UCSD-AML1 (cell line): ENCODE results near the gene LPIN3.

Source experiments
- DNase-seq: peaks from one replicate; lab custom pipeline; 2025; ENCODE audit not compliant: unreplicated experiment; lab: John Stamatoyannopoulos, UW

Gene LPIN3

GRCh38 chr20:41318271-41318649 is 22.4 kb upstream of the LPIN3 start:
- no peak for DNase-seq

DNA sequence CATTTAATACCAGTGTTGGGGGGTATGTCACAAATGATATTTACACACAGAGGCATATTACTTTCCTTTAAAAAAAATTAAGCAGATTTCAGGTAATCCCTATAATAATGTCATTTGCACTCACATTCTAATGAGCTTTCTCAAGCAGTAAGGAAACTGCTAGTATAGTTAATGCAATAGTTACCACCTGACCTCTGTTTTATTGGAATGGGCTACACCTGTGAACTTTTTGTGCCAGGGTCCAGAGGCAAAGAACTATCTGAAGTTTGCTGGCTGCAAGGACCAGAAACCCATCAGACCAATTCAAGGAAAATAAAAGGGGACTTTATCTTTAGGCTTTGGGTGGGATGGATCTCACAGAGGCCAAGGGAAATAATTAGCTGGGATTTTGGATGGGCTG is 20.2 kb upstream of the LPIN3 start:
- DNase-seq, result no peak

- DNase-seq, result no peak
Measured at GRCh38 chr20:41320976-41321375, 19.6 kb upstream of the LPIN3 start.

DNA sequence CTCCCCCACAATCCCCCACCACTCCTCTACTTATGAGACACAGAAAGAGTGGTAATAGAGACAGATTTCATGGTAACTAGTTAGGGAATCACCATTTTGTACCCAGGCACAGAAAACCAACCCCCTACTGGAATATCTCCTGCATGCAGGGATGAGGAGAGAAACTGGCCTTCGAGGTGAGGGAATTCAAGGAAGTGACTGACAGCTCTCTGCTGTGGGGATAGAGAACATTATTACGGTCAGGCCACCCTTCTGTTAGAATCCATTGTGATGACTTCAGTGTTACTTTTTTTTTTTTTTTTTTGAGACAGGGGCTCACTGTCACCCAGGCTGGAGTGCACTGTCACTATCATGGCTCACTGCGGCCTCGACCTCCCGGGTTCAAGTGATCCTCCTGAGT is 13.4 kb upstream of the LPIN3 start:
- DNase-seq, result no peak

DNA sequence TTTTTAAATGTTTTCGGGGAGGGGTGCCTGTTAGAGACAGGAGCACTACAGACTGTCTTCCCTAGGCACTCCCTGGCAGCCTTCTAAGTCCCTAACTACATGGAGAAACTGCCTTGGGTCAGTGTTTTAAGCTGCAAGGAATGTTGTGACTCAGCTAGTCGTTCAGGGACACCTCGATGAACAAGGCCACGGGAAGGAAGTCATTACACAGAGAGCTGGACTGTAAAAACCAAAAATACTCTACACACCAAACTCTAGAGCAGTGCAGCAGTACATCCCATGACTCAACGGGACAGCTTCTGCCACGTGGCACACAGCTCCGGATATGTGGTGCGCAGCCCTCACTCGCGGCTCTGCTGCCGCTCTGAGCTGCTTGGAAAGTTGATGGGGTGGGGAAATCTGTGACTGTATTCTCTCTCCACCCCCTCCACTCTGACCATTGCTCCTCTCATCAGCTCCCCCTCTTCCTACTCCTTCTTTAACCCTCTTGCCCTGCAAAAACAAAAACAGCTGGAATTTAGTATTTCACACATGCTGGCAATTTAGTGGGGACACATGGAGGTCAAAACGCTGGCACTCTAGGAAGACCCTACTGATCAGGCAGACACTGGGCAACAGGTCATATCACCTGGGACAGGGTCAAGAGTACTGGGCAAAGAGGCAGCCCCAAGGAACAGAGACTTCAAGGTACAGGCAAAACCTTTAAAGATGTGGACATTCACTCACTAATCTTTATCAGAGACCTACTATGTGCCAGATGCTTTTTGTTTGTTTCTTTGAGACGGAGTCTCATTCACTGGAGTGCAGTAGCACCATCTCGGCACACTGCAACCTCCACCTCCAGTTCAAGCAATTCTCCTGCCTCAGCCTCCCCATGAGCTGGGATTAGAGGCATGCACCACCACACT is 10.9 kb upstream of the LPIN3 start:
- peak; percentile 84 for DNase-seq

- DNase-seq, result no peak
Measured at GRCh38 chr20:41330343-41330720, 10.3 kb upstream of the LPIN3 start.

DNA sequence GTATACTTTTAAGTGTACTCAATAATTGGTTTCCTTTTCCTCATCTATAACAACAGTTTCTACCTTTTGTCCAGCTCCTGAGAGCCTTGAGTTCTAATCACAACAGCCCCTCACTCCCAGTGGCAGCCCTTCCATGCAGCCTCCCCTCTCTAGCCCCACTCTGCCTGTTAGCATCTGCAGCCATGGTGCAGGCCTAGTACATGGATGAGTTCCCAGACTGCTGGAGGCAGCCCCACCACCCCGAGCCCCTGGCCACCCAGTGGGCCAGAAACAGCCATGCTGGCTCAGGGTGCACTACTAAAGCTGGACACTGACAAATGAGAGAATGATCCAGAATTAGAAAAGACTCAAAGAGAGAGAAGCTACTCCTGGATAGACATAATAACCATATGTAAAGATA is 9.7 kb upstream of the LPIN3 start:
- no peak for DNase-seq

DNA sequence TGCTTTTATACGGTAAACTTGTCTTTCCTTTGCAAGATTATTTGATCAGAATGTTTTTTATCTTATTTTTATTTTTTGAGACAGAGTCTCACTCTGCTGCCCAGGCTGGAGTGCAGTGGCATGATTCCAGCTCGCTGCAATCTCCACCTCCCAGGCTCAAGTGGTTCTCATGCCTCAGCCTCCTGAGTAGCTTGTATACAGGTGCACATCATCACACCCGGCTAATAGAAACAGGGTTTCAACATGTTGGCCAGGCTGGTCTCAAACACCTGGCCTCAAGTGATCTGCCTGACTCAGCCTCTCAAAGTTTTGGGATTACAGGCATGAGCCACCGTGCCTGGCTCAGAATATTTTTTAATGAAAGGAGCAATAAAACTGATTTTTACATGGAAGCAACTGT is 8.9 kb upstream of the LPIN3 start:
- no peak for DNase-seq

- no peak for DNase-seq
Measured at GRCh38 chr20:41334036-41334435, 6.6 kb upstream of the LPIN3 start.

GRCh38 chr20:41334443-41335421 is 5.9 kb upstream of the LPIN3 start:
- no peak for DNase-seq

DNA sequence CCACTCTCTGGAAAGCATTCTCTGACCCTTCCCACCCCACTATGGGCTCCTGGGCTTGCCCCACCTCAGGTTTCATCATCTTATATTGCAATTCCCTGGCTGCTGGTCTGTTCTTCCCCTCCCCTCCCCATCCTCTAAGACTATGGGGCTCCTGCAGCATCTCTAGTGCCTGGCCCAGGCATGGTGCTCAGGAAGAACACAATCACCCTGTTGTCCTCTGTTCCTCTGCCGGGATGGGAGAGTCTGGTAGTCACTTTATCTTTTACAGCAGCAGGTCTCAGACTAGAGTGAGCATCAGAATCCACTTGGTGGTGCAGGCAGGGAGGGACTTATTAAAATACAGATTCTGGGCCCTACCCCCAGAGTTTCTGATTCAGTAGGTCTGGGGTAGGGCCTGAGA is 5.0 kb upstream of the LPIN3 start:
- no peak for DNase-seq

GRCh38 chr20:41336711-41337492 is 3.7 kb upstream of the LPIN3 start:
- no peak for DNase-seq

GRCh38 chr20:41339957-41340326 is 679 bp upstream of the LPIN3 start:
- DNase-seq, result peak; percentile 77

GRCh38 chr20:41342474-41343464 is 2.1 kb downstream of the LPIN3 start:
- DNase-seq, result no peak

DNA sequence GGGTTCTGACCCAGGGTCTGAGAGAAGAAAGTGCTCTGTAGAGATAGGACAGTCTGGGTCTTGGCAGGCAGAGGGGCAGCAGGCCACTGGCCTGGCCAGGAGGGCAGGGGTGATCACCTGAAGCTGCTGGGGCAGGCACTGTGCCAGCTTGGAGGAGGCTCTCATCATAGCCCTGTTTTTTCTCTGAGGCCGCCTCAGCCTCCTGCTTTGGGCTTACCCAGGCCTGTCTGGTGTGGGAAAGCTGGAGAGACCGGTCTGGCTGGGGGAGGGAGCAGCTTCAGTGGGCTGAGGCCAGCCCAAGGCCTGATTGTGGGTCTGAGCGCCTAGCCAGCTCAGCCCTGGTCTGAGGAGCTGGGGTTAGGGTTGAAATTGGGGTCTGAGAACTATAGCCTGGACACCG is 3.9 kb downstream of the LPIN3 start:
- no peak for DNase-seq

DNA sequence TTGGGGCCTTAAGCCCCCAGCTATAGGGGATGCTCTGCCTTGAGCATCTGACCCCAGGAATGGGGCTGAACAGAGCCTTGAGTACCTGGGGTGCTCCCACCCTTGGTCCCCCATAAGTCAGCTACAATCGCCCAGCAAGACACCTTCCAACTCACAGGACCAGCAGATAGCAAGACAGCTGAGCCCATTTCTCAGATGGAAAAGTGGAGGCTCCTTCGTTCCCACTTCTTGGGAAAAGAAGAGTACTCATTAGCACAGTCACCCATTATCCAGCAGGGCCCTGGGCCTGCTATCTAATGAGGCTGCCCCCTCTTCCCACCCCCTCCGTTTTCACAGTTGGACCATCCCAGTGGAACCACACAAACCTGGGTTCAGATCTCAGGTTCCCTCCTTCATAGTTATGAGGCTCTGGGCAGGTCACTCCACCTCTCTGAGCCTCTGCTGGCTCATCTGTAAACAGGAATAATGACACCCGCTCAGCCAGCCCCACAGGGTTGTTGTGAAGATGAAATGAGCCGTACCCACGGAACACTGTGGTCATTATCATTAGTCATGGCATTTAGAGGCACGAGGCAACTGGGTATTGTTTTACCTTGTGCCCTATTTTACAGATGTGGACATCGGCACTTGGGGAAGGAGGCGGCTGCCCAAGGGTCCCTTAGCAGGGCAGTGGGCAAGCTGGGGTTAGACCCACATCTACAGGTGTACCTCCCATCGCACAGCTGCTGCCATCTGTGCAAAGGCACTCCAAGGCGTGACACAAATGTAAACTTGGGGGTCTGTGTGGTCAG is 4.5 kb downstream of the LPIN3 start:
- no peak for DNase-seq

DNA sequence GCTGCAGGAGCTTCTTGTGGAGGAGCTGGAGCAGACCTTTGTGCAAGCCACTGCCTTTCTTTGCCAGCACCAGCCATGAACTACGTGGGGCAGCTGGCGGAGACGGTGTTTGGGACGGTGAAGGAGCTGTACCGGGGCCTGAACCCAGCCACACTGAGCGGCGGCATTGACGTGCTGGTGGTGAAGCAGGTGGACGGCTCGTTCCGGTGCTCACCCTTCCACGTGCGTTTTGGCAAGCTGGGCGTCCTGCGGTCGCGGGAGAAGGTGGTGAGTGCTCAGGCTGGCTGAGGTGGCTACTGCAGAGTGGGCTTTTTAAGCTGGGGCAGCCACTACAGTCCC is 5.1 kb downstream of the LPIN3 start:
- DNase-seq, result no peak

GRCh38 chr20:41347523-41348429 is 7.2 kb downstream of the LPIN3 start:
- DNase-seq, result no peak
